HUDEP-2 (cell line): ENCODE measurements around the gene OR2A25.
"Not testable (repeated sequence)": the region's sequence is repeated elsewhere in the genome, so short reads cannot be mapped to it uniquely, and the experiment has no call there.

Experiments used
- DNase-seq, 76 experiments: peaks; one replicate each; lab custom pipeline; 2025; ENCODE audit not compliant: unreplicated experiment in 76 of 76; lab: John Stamatoyannopoulos, UW

OR2A25 gene

GRCh38 chr7:144069511-144069910 lies at the start of gene OR2A25:
Gene OR2A25 (plus strand): TSS chr7:144069811. CDS start chr7:144074220, 4,409 bp downstream.
- no peak for DNase-seq

GRCh38 chr7:144020340-144020739 lies 49.3 kb upstream of the OR2A25 start:
- no peak for DNase-seq

DNA sequence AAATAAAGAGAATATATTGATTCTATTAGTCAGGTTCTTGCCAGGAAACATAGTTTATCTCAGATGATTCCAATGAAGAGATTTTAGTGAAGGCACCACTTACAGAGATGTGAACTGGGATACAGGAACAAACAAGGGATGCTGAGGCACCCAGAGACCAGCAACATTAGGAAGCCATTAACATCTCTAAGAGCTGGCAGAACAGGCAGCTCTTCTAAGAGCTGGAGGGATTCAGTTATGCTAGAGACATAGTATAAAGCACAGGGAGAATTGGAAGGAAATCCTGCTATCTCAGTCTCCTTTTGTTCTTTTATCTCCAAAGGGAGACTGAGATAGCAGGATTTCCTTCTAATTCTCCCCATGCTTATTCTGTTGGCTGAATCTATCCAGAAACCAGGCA lies 47.4 kb upstream of the OR2A25 start:
- no peak for DNase-seq

DNA sequence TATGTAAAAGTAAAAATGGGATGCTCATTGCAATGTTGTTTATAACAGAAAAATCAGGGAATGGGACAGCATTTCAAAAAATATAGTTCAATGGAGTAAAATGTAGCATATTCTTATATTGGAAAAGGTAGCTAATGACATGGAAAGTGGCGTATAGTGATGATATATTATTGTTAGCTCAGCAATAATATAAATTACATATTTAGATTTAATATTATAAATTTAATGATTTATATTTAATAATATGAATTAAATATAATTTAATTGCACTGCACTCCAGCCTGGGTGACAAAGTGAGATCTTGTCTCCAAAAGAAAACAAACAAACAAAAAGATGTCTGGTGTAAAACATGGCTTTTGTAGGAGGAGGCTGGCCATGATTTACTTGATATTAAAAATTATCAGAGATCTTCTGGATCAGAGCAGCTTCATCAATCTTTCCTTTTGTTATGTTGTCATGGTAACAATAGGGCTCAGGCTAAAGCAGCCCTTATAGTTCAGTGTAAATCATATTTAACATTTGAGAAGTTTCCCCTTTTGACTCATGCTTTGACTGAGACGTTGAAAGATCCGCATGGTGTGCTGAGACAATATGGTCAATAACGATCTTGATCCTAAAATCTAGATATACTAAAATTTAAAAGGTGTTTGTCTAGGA lies 46.3 kb upstream of the OR2A25 start:
- no peak for DNase-seq

GRCh38 chr7:144024213-144024612 lies 45.4 kb upstream of the OR2A25 start:
- no peak for DNase-seq

GRCh38 chr7:144026203-144026883 lies 43.3 kb upstream of the OR2A25 start:
- DNase-seq = no peak

- DNase-seq = no peak
Observed at GRCh38 chr7:144027070-144027469, 42.5 kb upstream of the OR2A25 start.

- no peak for DNase-seq
Observed at GRCh38 chr7:144027974-144028373, 41.6 kb upstream of the OR2A25 start.

- DNase-seq = no peak
Observed at GRCh38 chr7:144028547-144028946, 41.1 kb upstream of the OR2A25 start.

DNA sequence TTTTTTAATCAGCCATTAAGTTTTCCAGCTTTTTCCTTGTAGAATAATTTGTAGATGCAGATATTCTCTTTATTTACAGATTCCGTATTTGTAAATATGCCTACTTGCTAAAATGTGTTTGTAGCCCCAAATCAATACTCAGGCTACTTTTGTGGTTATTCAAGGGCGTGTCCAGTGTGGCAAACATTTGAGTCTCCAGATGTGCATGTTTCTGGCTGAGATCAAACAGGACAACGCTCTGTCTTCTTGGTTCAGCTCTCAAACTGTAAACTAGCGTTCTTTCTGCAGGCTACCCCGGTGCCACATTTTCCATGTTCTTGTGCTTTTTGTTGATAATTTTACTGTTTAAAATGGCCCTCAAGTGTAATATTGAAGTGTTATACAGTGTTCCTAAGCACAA lies 37.1 kb upstream of the OR2A25 start:
- no peak for DNase-seq

DNA sequence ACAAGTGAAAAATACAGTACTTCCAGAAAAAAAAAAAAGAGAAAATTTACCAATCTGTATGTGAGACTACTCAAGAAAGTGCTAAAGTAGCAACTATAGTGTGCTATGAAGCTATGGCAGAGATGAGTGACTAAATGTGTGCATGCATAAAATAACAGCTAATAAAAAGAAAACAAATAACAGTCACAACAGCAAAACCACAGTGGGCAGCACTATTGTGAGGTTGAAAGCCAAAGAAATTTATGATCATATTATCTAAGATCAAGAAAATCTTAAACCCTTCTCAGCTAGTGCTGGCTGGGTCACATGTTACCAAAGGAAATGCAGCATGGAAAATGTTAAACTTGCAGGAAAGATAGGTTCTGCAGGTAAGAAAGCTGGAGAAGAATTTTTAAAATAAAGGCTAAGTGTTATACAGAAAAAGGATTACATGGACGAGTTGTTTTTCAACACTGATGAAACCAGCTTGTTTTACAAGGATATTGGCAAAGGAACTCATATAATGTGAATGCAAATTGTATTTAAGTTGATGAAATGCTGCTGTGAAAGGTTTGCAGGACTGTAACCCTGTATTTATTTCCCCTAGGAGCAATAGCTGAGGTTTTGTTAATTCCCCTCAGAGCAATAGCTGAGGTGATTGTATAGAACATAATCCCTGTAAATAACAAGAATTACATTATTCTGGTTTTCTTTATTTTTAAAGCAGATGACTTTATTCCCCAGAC lies 36.5 kb upstream of the OR2A25 start:
- no peak for DNase-seq

DNA sequence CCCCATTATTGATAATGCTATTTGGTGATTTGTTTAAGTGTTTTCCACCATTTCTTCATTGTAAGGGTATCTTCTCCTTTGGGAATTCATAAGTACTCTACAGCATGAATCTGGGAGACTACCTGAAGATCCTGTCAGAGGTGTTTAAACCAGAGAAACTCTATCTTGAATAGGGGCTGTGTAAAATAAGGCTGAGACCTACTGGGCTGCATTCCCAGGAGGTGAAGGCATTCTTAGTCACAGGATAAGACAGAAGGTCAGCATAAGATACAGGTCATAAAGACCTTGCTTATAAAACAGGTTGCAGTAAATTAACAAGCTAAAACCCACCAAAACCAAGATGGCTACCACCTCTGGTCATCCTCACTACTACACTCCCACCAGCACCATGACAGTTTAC lies 34.2 kb upstream of the OR2A25 start:
- DNase-seq = no peak

DNA sequence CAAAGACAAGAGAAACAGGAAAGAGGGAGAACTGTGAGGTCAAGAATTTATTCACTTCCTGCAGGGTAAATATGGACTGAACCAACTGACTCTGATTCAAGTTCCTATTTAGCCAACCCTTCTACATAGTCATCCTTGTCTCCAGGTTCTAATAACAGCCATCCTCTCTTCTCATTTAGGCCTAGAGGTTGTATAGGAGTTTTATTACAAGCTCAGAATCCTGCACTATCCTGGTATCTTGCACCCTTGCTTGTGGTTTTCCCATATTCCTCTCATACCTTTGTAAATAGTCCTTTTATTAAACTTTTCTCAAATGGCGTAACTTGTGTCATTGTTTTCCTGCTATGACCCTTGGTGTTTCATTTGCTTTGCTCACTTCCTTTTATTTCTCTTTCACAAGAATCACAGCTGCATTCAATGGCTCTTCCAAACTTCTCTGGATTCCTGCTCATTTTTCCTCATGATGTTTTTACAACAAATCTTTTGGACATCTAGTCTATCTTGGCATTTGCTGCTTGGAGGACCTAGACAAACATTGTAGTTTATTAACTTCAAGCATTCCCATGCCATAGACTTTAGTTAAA lies 33.2 kb upstream of the OR2A25 start:
- DNase-seq = no peak

GRCh38 chr7:144037414-144038035 lies 32.1 kb upstream of the OR2A25 start:
- DNase-seq = no peak

DNA sequence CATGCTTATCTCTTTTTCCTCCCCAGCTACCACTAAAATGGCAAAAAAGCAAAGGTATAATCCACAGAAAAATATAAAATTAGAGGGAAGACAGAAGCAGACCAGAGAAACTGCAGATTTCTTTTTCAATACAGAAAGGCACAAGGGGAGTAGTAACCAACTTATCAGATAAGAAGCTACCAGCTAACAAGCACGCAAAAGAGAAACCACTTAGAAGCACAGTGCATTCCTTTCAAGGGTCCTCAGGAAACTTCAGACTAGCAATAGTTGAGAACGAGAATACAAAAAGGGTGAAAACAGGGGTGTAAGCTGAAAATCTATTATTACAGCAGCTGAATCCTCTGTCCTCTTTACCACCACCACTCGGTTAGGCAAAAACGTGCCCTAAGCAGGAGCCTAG lies 30.7 kb upstream of the OR2A25 start:
- no peak for DNase-seq

DNA sequence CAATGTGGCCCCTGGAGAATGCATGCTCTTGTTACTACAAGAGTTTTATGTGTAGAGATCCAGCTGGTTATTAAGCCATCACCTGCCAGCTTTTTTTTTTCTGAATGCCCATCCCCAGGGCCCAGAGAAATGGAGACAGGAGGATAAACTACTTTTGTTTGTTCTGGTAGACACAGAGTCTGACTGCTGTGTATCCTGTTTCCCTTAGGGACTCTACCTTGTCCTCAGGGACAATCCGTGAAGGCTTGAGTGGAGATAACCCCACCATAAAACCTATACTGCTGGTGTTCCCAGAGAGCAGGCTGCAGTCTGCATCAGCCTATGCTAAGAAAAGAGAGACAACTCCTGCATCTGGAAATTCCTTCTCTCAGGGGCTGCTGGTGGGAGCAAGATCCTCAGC lies 21.0 kb upstream of the OR2A25 start, which contains the start of gene OR2A5:
TSS of gene OR2A5 (plus strand) at position 301 of the 400 bp plus-strand sequence. CDS start 1,454 bp downstream, outside the sequence.
- DNase-seq = no peak

- no peak for DNase-seq
Observed at GRCh38 chr7:144049491-144049890, 20.1 kb upstream of the OR2A25 start.

DNA sequence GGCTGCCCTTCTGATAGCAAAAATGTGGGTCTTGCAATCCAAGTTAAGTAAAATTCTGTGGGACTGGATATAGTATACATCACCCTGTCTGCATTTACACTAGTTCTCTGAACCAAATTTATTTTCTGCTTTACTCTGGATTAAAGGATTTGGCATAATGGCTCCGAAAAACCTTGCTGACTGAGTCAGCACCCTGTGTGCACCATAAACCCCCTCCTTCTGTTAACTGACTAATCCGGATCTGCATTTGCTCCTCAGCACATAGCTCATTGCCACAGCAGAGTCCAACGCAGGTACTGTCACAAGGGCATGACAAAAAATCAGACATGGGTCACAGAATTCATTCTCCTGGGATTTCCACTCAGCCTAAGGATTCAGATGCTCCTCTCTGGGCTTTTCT lies 19.5 kb upstream of the OR2A25 start:
- DNase-seq = no peak

GRCh38 chr7:144050884-144051283 lies 18.7 kb upstream of the OR2A25 start:
- DNase-seq = not testable (repeated sequence)

DNA sequence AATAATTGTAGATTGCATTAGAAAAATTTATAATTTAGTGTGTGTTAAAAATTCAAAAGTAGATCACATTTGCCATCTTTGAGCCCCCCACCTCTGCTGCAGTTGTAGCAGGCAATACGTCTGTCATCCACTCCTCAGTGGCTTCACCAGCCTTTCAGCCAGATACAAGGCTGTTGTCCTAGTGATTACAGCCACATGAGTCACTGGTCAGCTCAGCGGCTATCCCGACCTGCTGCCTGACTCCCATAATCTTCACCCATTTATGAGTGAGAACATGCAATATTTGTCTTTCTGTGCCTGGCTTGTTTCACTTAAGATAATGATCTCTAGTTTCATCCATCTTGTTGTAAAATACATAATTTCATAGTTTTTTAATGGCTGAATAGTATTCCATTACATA lies 11.7 kb upstream of the OR2A25 start:
- DNase-seq = no peak

DNA sequence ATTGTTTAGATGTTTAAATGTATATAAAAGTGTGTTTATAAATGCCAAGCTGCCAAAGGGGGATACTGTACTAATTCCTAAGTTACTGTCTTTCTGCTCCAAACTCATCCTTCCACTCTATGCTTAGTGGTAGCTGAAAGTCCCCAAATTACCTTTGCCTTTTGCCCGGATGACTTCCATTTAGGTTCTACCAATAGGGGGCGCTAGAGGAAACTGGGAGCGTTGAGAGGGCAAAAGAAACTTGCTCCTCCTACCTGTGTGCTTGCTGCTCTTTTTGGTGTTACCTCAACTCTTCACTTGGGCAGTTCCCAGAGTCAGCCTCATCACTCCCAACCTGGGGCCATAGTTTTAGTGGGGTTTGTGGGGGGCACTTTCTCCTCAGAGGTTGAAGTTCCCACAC lies 5.9 kb upstream of the OR2A25 start:
- DNase-seq = peak in 5 of 76 experiments; percentile 0 to 20 (median 2)
